OCI-LY1 (cell line): ENCODE measurements around the gene HDAC8.
"Not testable (repeated sequence)": the region's sequence is repeated elsewhere in the genome, so short reads cannot be mapped to it uniquely, and the experiment has no call there.

ENCODE experiments used
- H2AFZ ChIP-seq: fragments of 200-600 bp; sonication (generic), shearing (Covaris generic); 2 replicates; pipeline ENCODE4 v1.6.0; 2014; ENCODE audit warnings: antibody characterized with exemption, mild to moderate bottlenecking, low read length
- H3F3A ChIP-seq: fragments of 200-600 bp; sonication (generic), shearing (Covaris generic); 2 replicates; pipeline ENCODE4 v1.6.0; 2014; ENCODE audit warnings: mild to moderate bottlenecking, antibody characterized with exemption, low read length, moderate library complexity; ENCODE audit not compliant: insufficient read depth
- H3K27ac ChIP-seq: fragments of 200-600 bp; sonication (generic); 2 replicates; pipeline ENCODE4 v1.5.1; 2014; ENCODE audit warnings: low read length, mixed run types, mild to moderate bottlenecking, low read depth; ENCODE audit not compliant: poor library complexity, severe bottlenecking
- H3K27me3 ChIP-seq: fragments of 200-600 bp; sonication (generic); 2 replicates; pipeline ENCODE4 v1.6.0; 2014; ENCODE audit warnings: antibody characterized with exemption, mild to moderate bottlenecking, low read length, moderate library complexity; ENCODE audit not compliant: insufficient read depth
- H3K36me3 ChIP-seq: fragments of 200-600 bp; sonication (generic); 2 replicates; pipeline ENCODE4 v1.6.1; 2014; ENCODE audit warnings: mild to moderate bottlenecking, antibody characterized with exemption, low read length, moderate library complexity, mixed read lengths; ENCODE audit not compliant: insufficient read depth
- H3K4me1 ChIP-seq: fragments of 200-600 bp; sonication (generic); 2 replicates; pipeline ENCODE4 v1.5.1; 2014; ENCODE audit warnings: mild to moderate bottlenecking, low read length, moderate library complexity; ENCODE audit not compliant: insufficient read depth, severe bottlenecking
- H3K4me2 ChIP-seq: fragments of 200-600 bp; sonication (generic), shearing (Covaris generic); 2 replicates; pipeline ENCODE4 v1.6.1; 2014; ENCODE audit warnings: low read length
- H3K4me3 ChIP-seq: fragments of 200-600 bp; sonication (generic); 2 replicates; pipeline ENCODE4 v1.5.1; 2014; ENCODE audit warnings: low read length, low read depth, mild to moderate bottlenecking, mixed read lengths; ENCODE audit not compliant: poor library complexity, severe bottlenecking
- H3K79me2 ChIP-seq: fragments of 200-600 bp; shearing (Covaris generic); 2 replicates; pipeline ENCODE4 v1.6.1; 2016; ENCODE audit warnings: mixed run types, low read length, mixed read lengths; ENCODE audit not compliant: insufficient read depth
- H3K9ac ChIP-seq: fragments of 200-600 bp; sonication (generic), shearing (Covaris generic); 2 replicates; pipeline ENCODE4 v1.6.1; 2014; ENCODE audit warnings: mild to moderate bottlenecking, low read length, mixed read lengths
- H3K9me2 ChIP-seq: fragments of 200-600 bp; sonication (generic), shearing (Covaris generic); 2 replicates; pipeline ENCODE4 v1.6.1; 2014; ENCODE audit warnings: low read depth, mild to moderate bottlenecking, low read length, mixed read lengths
- H3K9me3 ChIP-seq: fragments of 200-600 bp; shearing (Covaris generic); 2 replicates; pipeline ENCODE4 v1.6.1; 2014; ENCODE audit warnings: low read length, mixed read lengths
- H4K20me1 ChIP-seq: fragments of 200-600 bp; sonication (generic), shearing (Covaris generic); 2 replicates; pipeline ENCODE4 v1.6.0; 2016; ENCODE audit warnings: mild to moderate bottlenecking, low read length; ENCODE audit not compliant: insufficient read depth
- EZH2 ChIP-seq: fragments of 200-600 bp; sonication (generic), shearing (Covaris generic); IDR thresholded peaks from 2 replicates; pipeline ENCODE4 v1.8.0; 2017; ENCODE audit warnings: borderline replicate concordance, mixed run types, mild to moderate bottlenecking, antibody characterized with exemption, low read length, moderate library complexity, mixed read lengths
- TF ChIP-seq, protein P1 (sequence below): fragments of 200-600 bp; sonication (generic), shearing (Covaris generic); IDR thresholded peaks from 2 replicates; pipeline ENCODE4 v1.5.1; 2017; ENCODE audit warnings: mild to moderate bottlenecking, antibody characterized with exemption, low read length, moderate library complexity, mixed read lengths

Gene HDAC8

GRCh38 chrX:72461766-72462165, 110.9 kb downstream of the HDAC8 start:
- H3K9me3 ChIP-seq: no peaks in the 10 kb centered on the region
- H3K9me2 ChIP-seq: no peaks in the 10 kb centered on the region
- H3F3A ChIP-seq: no peaks in the 10 kb centered on the region
- H3K4me3 ChIP-seq: no peak overlapping the region
- no peak overlapping the region for H3K4me2 ChIP-seq
- TF ChIP-seq, protein P1, sequence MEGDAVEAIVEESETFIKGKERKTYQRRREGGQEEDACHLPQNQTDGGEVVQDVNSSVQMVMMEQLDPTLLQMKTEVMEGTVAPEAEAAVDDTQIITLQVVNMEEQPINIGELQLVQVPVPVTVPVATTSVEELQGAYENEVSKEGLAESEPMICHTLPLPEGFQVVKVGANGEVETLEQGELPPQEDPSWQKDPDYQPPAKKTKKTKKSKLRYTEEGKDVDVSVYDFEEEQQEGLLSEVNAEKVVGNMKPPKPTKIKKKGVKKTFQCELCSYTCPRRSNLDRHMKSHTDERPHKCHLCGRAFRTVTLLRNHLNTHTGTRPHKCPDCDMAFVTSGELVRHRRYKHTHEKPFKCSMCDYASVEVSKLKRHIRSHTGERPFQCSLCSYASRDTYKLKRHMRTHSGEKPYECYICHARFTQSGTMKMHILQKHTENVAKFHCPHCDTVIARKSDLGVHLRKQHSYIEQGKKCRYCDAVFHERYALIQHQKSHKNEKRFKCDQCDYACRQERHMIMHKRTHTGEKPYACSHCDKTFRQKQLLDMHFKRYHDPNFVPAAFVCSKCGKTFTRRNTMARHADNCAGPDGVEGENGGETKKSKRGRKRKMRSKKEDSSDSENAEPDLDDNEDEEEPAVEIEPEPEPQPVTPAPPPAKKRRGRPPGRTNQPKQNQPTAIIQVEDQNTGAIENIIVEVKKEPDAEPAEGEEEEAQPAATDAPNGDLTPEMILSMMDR: no peak
- no peak for TF ChIP-seq EZH2
- no peaks in the 10 kb centered on the region for H3K79me2 ChIP-seq
- H4K20me1 ChIP-seq: no peaks in the 10 kb centered on the region
- no peak overlapping the region for H3K9ac ChIP-seq
- no peaks in the 10 kb centered on the region for H3K27me3 ChIP-seq
- no peaks in the 10 kb centered on the region for H3K36me3 ChIP-seq
- H3K4me1 ChIP-seq: no peaks in the 10 kb centered on the region
- no peak overlapping the region for H2AFZ ChIP-seq
- H3K27ac ChIP-seq: no peak overlapping the region

DNA sequence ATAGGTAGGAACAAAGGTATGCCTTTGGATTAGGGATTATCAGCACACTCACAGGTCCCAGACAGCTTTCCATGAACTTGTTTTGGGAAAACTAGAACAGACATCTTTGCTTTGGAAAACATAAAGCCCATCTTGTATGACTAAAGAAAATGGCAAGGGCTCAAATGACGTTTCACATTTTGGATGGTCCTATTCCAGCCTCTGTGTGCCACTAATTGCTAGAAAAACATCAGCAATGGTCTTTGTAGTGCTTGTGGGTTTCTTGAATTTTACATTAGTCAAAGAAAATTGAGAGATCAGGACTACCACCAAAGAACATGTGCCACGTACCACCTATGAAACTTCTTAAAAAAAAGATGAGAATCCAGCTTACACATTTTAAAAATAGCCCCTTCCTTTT, 111.4 kb downstream of the HDAC8 start:
- no peaks in the 10 kb centered on the region for H3K9me2 ChIP-seq
- H3K27me3 ChIP-seq: no peaks in the 10 kb centered on the region
- no peaks in the 10 kb centered on the region for H3K4me1 ChIP-seq
- no peaks in the 10 kb centered on the region for H4K20me1 ChIP-seq
- no peak overlapping the region for H3K27ac ChIP-seq
- H3K9me3 ChIP-seq: no peaks in the 10 kb centered on the region
- H3K9ac ChIP-seq: no peak overlapping the region
- H2AFZ ChIP-seq: no peak overlapping the region
- no peaks in the 10 kb centered on the region for H3K79me2 ChIP-seq
- no peak overlapping the region for H3K4me2 ChIP-seq
- H3K36me3 ChIP-seq: no peaks in the 10 kb centered on the region
- TF ChIP-seq, protein P1: no peak
- TF ChIP-seq EZH2: no peak
- no peaks in the 10 kb centered on the region for H3F3A ChIP-seq
- H3K4me3 ChIP-seq: no peak overlapping the region

- Histone ChIP-seq H4K20me1 (no peaks in the 10 kb centered on the region), H2AFZ (no peak overlapping the region), H3K36me3 (no peaks in the 10 kb centered on the region), H3K9ac (no peak overlapping the region), H3K4me2 (no peak overlapping the region), H3F3A (no peaks in the 10 kb centered on the region), H3K9me2 (no peaks in the 10 kb centered on the region), H3K9me3 (no peaks in the 10 kb centered on the region), H3K27ac (no peak overlapping the region), H3K79me2 (no peaks in the 10 kb centered on the region), H3K27me3 (no peaks in the 10 kb centered on the region), H3K4me3 (no peak overlapping the region), H3K4me1 (no peaks in the 10 kb centered on the region)
- no peak for TF ChIP-seq EZH2
- TF ChIP-seq, protein P1: no peak
These were observed 111.9 kb downstream of the HDAC8 start for GRCh38 chrX:72460715-72461114.

DNA sequence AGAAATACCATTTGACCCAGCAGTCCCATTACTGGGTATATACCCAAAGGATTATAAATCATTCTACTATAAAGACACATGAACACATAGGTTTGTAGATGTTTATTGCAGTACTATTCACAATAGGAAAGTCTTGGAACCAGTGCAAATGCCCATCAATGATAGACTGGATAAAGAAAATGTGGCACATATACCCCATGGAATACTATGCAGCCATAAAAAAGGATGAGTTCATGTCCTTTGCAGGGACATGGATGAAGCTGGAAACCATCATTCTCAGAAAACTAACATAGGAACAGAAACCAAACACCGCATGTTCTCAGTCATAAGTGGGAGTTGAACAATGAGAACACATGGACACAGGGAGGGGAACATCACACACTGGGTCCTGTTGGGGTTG, 123.6 kb downstream of the HDAC8 start:
- not testable (repeated sequence) for H3K27ac ChIP-seq

DNA sequence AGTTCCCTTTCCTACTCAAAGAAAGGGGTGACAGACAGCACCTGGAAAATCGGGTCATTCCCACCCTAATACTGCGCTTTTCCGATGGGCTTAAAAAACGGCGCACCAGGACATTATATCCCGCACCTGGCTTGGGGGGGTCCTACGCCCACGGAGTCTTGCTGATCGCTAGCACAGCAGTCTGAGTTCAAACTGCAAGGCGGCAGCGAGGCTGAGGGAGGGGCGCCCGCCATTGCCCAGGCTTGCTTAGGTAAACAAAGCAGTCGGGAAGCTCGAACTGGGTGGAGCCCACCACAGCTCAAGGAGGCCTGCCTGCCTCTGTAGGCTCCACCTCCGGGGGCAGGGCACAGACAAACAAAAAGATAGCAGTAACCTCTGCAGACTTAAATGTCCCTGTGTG, 131.9 kb downstream of the HDAC8 start:
- H2AFZ ChIP-seq, H4K20me1 ChIP-seq, H3K4me3 ChIP-seq, H3F3A ChIP-seq, H3K9me2 ChIP-seq, H3K4me1 ChIP-seq, H3K27ac ChIP-seq, H3K9ac ChIP-seq, H3K9me3 ChIP-seq, H3K4me2 ChIP-seq, H3K27me3 ChIP-seq, H3K79me2 ChIP-seq, H3K36me3 ChIP-seq: not testable (repeated sequence)

More for the DNA sequence above, 123.6 kb downstream of the HDAC8 start:
- H2AFZ ChIP-seq, H3K79me2 ChIP-seq, H4K20me1 ChIP-seq, H3K4me1 ChIP-seq, H3K27me3 ChIP-seq, H3K9me3 ChIP-seq, H3K4me2 ChIP-seq, H3K9me2 ChIP-seq, H3F3A ChIP-seq, H3K4me3 ChIP-seq, H3K36me3 ChIP-seq, H3K9ac ChIP-seq: not testable (repeated sequence)
